H1 (cell line): ENCODE measurements around the gene CARF. TPM values are rescaled to one million over a fixed set of nuclear protein-coding genes. Genes with fewer than 3 reads are reported as not detected.

Experiments
- CTCF ChIA-PET: fragments of 300-600 bp; sonication (Branson Sonifier 250); formaldehyde crosslinking; loops from one replicate; lab custom pipeline; 2021; ENCODE audit not compliant: partially characterized antibody; lab: Charles Lee
- POLR2A ChIA-PET: fragments of 300-600 bp; sonication (Branson Sonifier 250); formaldehyde crosslinking; loops from one replicate; lab custom pipeline; 2021; ENCODE audit warnings: inconsistent platforms; ENCODE audit not compliant: partially characterized antibody; lab: Charles Lee
- DNase-seq, 2 experiments: peaks; one replicate each; pipeline versions ENCODE4 v3.0.0 to v3.0.0-alpha.2; 2010 to 2022; ENCODE audit warnings: low spot score in 2 of 2, low read depth in 1 of 2, mixed read lengths in 1 of 2
- FAIRE-seq: peaks from 2 replicates; lab custom pipeline; 2011; peaks lifted over from hg19 to GRCh38; lab: Jason Lieb, UNC
- H2AFZ ChIP-seq: 2 replicates; pipeline ENCODE4 v1.8.1; 2012; ENCODE audit warnings: low read length, inconsistent platforms
- H2AK5ac ChIP-seq: 2 replicates; pipeline ENCODE4 v1.6.1; 2013; ENCODE audit warnings: low read depth, low read length
- H2BK120ac ChIP-seq: replicated peaks from 2 replicates; pipeline ENCODE3; 2013; ENCODE audit warnings: low read depth, low read length, inconsistent platforms
- H2BK12ac ChIP-seq: 2 replicates; pipeline ENCODE4 v1.6.1; 2013; ENCODE audit warnings: low read depth, low read length
- H2BK15ac ChIP-seq: 2 replicates; pipeline ENCODE4 v1.6.1; 2013; ENCODE audit warnings: low read length
- H2BK20ac ChIP-seq: 2 replicates; pipeline ENCODE4 v1.6.1; 2013; ENCODE audit warnings: low read length
- H2BK5ac ChIP-seq: 2 replicates; pipeline ENCODE4 v1.6.1; 2013; ENCODE audit warnings: low read depth, low read length
- H3K14ac ChIP-seq: 2 replicates; pipeline ENCODE4 v1.6.1; 2013; ENCODE audit warnings: inconsistent platforms; ENCODE audit not compliant: insufficient read length
- H3K18ac ChIP-seq: 2 replicates; pipeline ENCODE4 v1.6.1; 2013; ENCODE audit warnings: low read length; ENCODE audit errors: extremely low read depth
- H3K23ac ChIP-seq: 2 replicates; pipeline ENCODE4 v1.6.1; 2013; ENCODE audit warnings: inconsistent platforms; ENCODE audit not compliant: insufficient read length
- H3K23me2 ChIP-seq: 2 replicates; pipeline ENCODE4 v1.6.1; 2013; ENCODE audit warnings: low read depth, low read length
- H3K27ac ChIP-seq: 2 replicates; pipeline ENCODE4 v1.6.1; 2011; ENCODE audit warnings: low read depth, low read length, inconsistent platforms
- H3K27me3 ChIP-seq, 4 experiments: replicated peaks in 1 of 4; 1 replicate in 1 of 4; 2 replicates in 3 of 4; pipeline versions ENCODE4 v1.6.1 to v1.8.1; 2011 to 2013; ENCODE audit warnings: low read length in 3 of 4, mild to moderate bottlenecking in 3 of 4, inconsistent platforms in 2 of 4, mixed read lengths in 2 of 4, moderate library complexity in 1 of 4; ENCODE audit not compliant: control insufficient read depth in 3 of 4, insufficient read depth in 3 of 4; ENCODE audit errors: extremely low read depth in 1 of 4
- H3K36me3 ChIP-seq, 4 experiments: 2 replicates each; pipeline versions ENCODE4 v1.6.1 to v1.8.1; 2011 to 2013; ENCODE audit warnings: mild to moderate bottlenecking in 4 of 4, low read length in 3 of 4, moderate library complexity in 2 of 4, control low read depth in 1 of 4, inconsistent platforms in 1 of 4; ENCODE audit not compliant: insufficient read depth in 4 of 4, control insufficient read depth in 2 of 4
- H3K4ac ChIP-seq: replicated peaks from 2 replicates; pipeline ENCODE3; 2013; ENCODE audit warnings: low read length, low read depth, mixed read lengths, inconsistent platforms; ENCODE audit not compliant: insufficient read length
- H3K4me1 ChIP-seq, 4 experiments: replicated peaks in 1 of 4; 1 replicate in 1 of 4; 2 replicates in 3 of 4; pipeline versions ENCODE4 v1.6.1 to v1.8.1; 2011 to 2013; ENCODE audit warnings: low read length in 3 of 4, inconsistent platforms in 2 of 4, mixed read lengths in 1 of 4; ENCODE audit not compliant: insufficient read depth in 4 of 4, control insufficient read depth in 3 of 4
- H3K4me2 ChIP-seq, 2 experiments: 2 replicates each; pipeline versions ENCODE4 v1.6.1 to v1.8.1; 2011 to 2013; ENCODE audit warnings: low read depth in 2 of 2, low read length in 2 of 2, control low read depth in 1 of 2, inconsistent platforms in 1 of 2, mild to moderate bottlenecking in 1 of 2; ENCODE audit not compliant: insufficient read depth in 1 of 2
- H3K4me3 ChIP-seq, 4 experiments: fragments of 200-600, 300-600 bp in 1 of 4; sonication (generic), shearing (Covaris generic), sonication (Bioruptor Twin) in 1 of 4; 2 replicates each; pipeline versions ENCODE4 v1.5.1 to v1.8.1; 2011 to 2016; ENCODE audit warnings: low read length in 4 of 4, low read depth in 3 of 4, control low read depth in 2 of 4, inconsistent platforms in 2 of 4, mild to moderate bottlenecking in 2 of 4, mixed read lengths in 1 of 4, moderate library complexity in 1 of 4; ENCODE audit not compliant: insufficient read depth in 2 of 4; ENCODE audit errors: extremely low read depth in 1 of 4
- H3K56ac ChIP-seq: replicated peaks from 2 replicates; pipeline ENCODE3; 2013; ENCODE audit warnings: low read depth, mild to moderate bottlenecking, mixed read lengths, low read length, inconsistent platforms; ENCODE audit not compliant: insufficient read length
- H3K79me1 ChIP-seq: 2 replicates; pipeline ENCODE4 v1.6.1; 2013; ENCODE audit warnings: low read depth, low read length, control low read depth
- H3K79me2 ChIP-seq, 2 experiments: 2 replicates each; pipeline versions ENCODE4 v1.6.1 to v1.8.1; 2012 to 2013; ENCODE audit warnings: low read length in 2 of 2, mild to moderate bottlenecking in 2 of 2, inconsistent platforms in 1 of 2; ENCODE audit not compliant: insufficient read depth in 2 of 2, control insufficient read depth in 1 of 2
- H3K9ac ChIP-seq, 4 experiments: replicated peaks in 1 of 4; 1 replicate in 1 of 4; 2 replicates in 3 of 4; pipeline versions ENCODE4 v1.6.1 to v1.8.1; 2011 to 2013; ENCODE audit warnings: low read depth in 3 of 4, low read length in 3 of 4, control low read depth in 2 of 4, mild to moderate bottlenecking in 2 of 4, moderate library complexity in 2 of 4, inconsistent platforms in 1 of 4; ENCODE audit errors: extremely low read depth in 1 of 4
- H3K9me3 ChIP-seq, 2 experiments: 2 replicates each; pipeline versions ENCODE4 v1.6.1 to v1.8.1; 2012 to 2013; ENCODE audit warnings: mild to moderate bottlenecking in 2 of 2, moderate library complexity in 2 of 2, control low read depth in 1 of 2, inconsistent platforms in 1 of 2, low read depth in 1 of 2, low read length in 1 of 2, mixed read lengths in 1 of 2; ENCODE audit not compliant: insufficient read depth in 2 of 2
- H4K20me1 ChIP-seq, 2 experiments: replicated peaks in 1 of 2; 2 replicates each; pipeline versions ENCODE3 to v1.8.1; 2011 to 2013; ENCODE audit warnings: inconsistent platforms in 2 of 2, low read length in 2 of 2, mild to moderate bottlenecking in 1 of 2; ENCODE audit not compliant: insufficient read depth in 2 of 2, control insufficient read depth in 1 of 2
- H4K5ac ChIP-seq: 2 replicates; pipeline ENCODE4 v1.6.1; 2013; ENCODE audit warnings: low read length, low read depth, mixed read lengths, inconsistent platforms; ENCODE audit not compliant: insufficient read length
- H4K8ac ChIP-seq: 2 replicates; pipeline ENCODE4 v1.8.0; 2013; ENCODE audit warnings: mild to moderate bottlenecking, moderate library complexity, low read length, inconsistent platforms; ENCODE audit not compliant: insufficient read depth; ENCODE audit errors: extremely low read depth
- H4K91ac ChIP-seq: replicated peaks from 2 replicates; pipeline ENCODE3; 2013; ENCODE audit warnings: low read length, mixed read lengths, inconsistent platforms; ENCODE audit not compliant: insufficient read length
- EGR1 ChIP-seq: IDR thresholded peaks from 2 replicates; pipeline ENCODE4 v1.6.1; 2011; ENCODE audit warnings: low read depth, low read length, borderline replicate concordance
- JUN ChIP-seq: IDR thresholded peaks from 2 replicates; pipeline ENCODE4 v1.6.1; 2011; ENCODE audit warnings: low read depth, mild to moderate bottlenecking, improper control_type of control experiment, low read length
- NANOG ChIP-seq: IDR thresholded peaks from 2 replicates; pipeline ENCODE4 v1.6.1; 2011; ENCODE audit warnings: low read length, low read depth, mild to moderate bottlenecking, inconsistent platforms; ENCODE audit not compliant: insufficient read depth, poor library complexity, severe bottlenecking
- POU5F1 ChIP-seq: IDR thresholded peaks from 2 replicates; pipeline ENCODE4 v1.6.1; 2011; ENCODE audit warnings: low read depth, mild to moderate bottlenecking, low read length, moderate library complexity
- SP1 ChIP-seq: IDR thresholded peaks from 2 replicates; pipeline ENCODE4 v1.6.1; 2011; ENCODE audit warnings: low read depth, low read length
- SP2 ChIP-seq: IDR thresholded peaks from 2 replicates; pipeline ENCODE4 v1.6.1; 2012; ENCODE audit warnings: mild to moderate bottlenecking, low read length, inconsistent platforms
- SRF ChIP-seq: IDR thresholded peaks from 2 replicates; pipeline ENCODE4 v1.6.1; 2011; ENCODE audit warnings: mild to moderate bottlenecking, low read depth, low read length, moderate library complexity
- SUZ12 ChIP-seq: fragments of 200-600 bp; sonication (generic); IDR thresholded peaks from 2 replicates; pipeline ENCODE4 v1.6.1; 2012; ENCODE audit warnings: mild to moderate bottlenecking, inconsistent platforms, low read length, moderate library complexity, mixed read lengths
- TAF7 ChIP-seq: optimal IDR thresholded peaks from 2 replicates; pipeline ENCODE3; 2011; ENCODE audit warnings: low read depth, mild to moderate bottlenecking, inconsistent platforms, low read length, moderate library complexity, borderline replicate concordance
- WGBS, 2 experiments: shearing (Covaris generic) in 1 of 2; methylation state at CpG; one replicate each; pipeline versions ENCODE4 v1.1.6 to v1.1.7; 2013 to 2015; ENCODE audit warnings: low lambda C conversion rate in 2 of 2, mixed read lengths in 2 of 2, inconsistent platforms in 1 of 2, low coverage in 1 of 2, missing lambda C conversion rate in 1 of 2; ENCODE audit not compliant: insufficient replicate concordance in 2 of 2, insufficient coverage in 1 of 2, insufficient read length in 1 of 2; ENCODE audit errors: extremely low coverage in 1 of 2, missing lambda C conversion rate in 1 of 2; 5-methylcytosine and 5-hydroxymethylcytosine counted together
- polyA plus RNA-seq, 7 experiments: library from polyadenylated mRNA; depleted of rRNA in 3 of 7; stranded (reverse) in 5 of 7; unstranded in 2 of 7; fragments of >200 nt in 5 of 7; fragments of 200-250 nt in 2 of 7; gene quantifications; 1 replicate in 5 of 7; 2 replicates in 1 of 7; 4 replicates in 1 of 7; pipeline versions ENCODE4 v1.2.1 to v1.2.3, GENCODE V29; 2011 to 2013; ENCODE audit warnings: missing spikeins in 2 of 7, mixed read lengths in 2 of 7
- total RNA-seq: library from RNA; stranded (reverse); fragmentation: NEBNext Ultra II Directional; extraction: Animal tissue kit (Norgen Biotek cat#: 25700); gene quantifications from 2 replicates; pipeline ENCODE4 v1.2.1, GENCODE V29; 2021

The CARF gene
- total and polyA plus RNA-seq, 2 of the 8 experiments (the other 6 are each of a cell fraction or from before 2014, with no cell fraction given), result 2.0 to 2.6 TPM

DNA sequence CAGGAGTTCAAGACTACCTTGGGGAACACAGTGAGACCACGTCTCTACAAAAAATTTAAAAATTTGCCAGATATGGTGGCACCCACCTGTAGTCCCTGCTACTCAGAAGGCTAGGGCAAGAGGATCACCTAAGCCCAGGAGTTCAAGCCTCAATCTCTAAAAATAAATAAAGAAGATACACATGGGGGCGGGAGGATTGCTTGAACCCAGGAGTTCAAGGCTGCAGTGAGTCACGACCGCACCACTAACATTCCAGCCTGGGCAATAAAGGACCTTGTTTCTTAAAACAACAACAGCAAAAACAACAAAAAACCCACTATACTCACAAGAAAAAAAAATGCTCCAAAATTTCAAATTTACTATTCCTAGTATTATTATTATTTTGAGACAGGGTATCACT is 30.5 kb upstream of the CARF start:
- no peak overlapping the region for H3K4ac ChIP-seq
- no peak overlapping the region for H2BK15ac ChIP-seq

More for the DNA sequence above, 30.5 kb upstream of the CARF start:
- Histone ChIP-seq H3K27me3 (no peaks in the 10 kb centered on the region), H2BK12ac (no peak overlapping the region), H3K14ac (no peak overlapping the region), H2AFZ (no peak overlapping the region), H2AK5ac (no peak overlapping the region), H2BK5ac (no peak overlapping the region), H3K4me3 (no peak overlapping the region), H4K20me1 (peaks cover 0 to 2% of the 10 kb centered on the region in 2 experiments), H3K79me2 (no peaks in the 10 kb centered on the region), H2BK20ac (no peak overlapping the region), H4K91ac (no peak overlapping the region), H3K27ac (no peak overlapping the region), H3K4me2 (no peak overlapping the region), H2BK120ac (no peak overlapping the region), H4K5ac (no peak overlapping the region), H3K23ac (no peak overlapping the region), H3K56ac (no peak overlapping the region), H3K9ac (no peak overlapping the region), H4K8ac (no peak overlapping the region), H3K18ac (no peak overlapping the region), H3K79me1 (no peaks in the 10 kb centered on the region), H3K36me3 (peaks cover 8 to 58% (median 33%) of the 10 kb centered on the region in 4 experiments), H3K4me1 (no peaks in the 10 kb centered on the region), H3K23me2 (no peaks in the 10 kb centered on the region), H3K9me3 (no peaks in the 10 kb centered on the region)
- CTCF ChIA-PET, result no interaction called here
- no peak for DNase-seq
- TF ChIP-seq SRF (no peak), TAF7 (no peak), SP2 (no peak), SUZ12 (no peak), NANOG (no peak), POU5F1 (no peak), EGR1 (no peak), JUN (no peak), SP1 (no peak)
- FAIRE-seq, result no peak
- WGBS, 2 experiments, result 90% methylated on average over 4 of the region's 4 CpGs; no CpG with 5 or more reads in 1 of the 2 experiments
- POLR2A ChIA-PET, result no interaction called here
